IgD-negative memory B cell (primary cell): ENCODE results near the gene SENP2. TPM values are rescaled to one million over a fixed set of nuclear protein-coding genes. Genes with fewer than 3 reads are reported as not detected.

Source experiments
- H3K27ac Mint-ChIP-seq, 3 donors: one replicate each; pipeline ENCODE4 v1.8.0; 2020 to 2022; ENCODE audit warnings: mild to moderate bottlenecking in 3 of 3, mixed read lengths in 3 of 3, moderate library complexity in 1 of 3
- H3K27me3 Mint-ChIP-seq: one replicate; pipeline ENCODE4 v1.8.0; 2021; ENCODE audit warnings: mixed read lengths
- H3K36me3 Mint-ChIP-seq: one replicate; pipeline ENCODE4 v1.8.0; 2020; ENCODE audit warnings: mild to moderate bottlenecking, mixed read lengths
- H3K4me1 Mint-ChIP-seq, 3 donors: one replicate each; pipeline ENCODE4 v1.8.0; 2020 to 2022; ENCODE audit warnings: mixed read lengths in 3 of 3, mild to moderate bottlenecking in 1 of 3
- H3K4me3 Mint-ChIP-seq, 4 donors: one replicate each; pipeline ENCODE4 v1.8.0; 2020 to 2022; ENCODE audit warnings: mild to moderate bottlenecking in 4 of 4, mixed read lengths in 4 of 4, moderate library complexity in 3 of 4
- H3K9me3 Mint-ChIP-seq, 3 donors: one replicate each; pipeline ENCODE4 v1.8.0; 2020 to 2021; ENCODE audit warnings: mixed read lengths in 3 of 3, mild to moderate bottlenecking in 1 of 3
- polyA plus RNA-seq: library from polyadenylated mRNA; unstranded; fragments of 300-500 nt; fragmentation: Illumina TruSeq; gene quantifications from one replicate; pipeline ENCODE4 v1.2.3, GENCODE V29; 2021

The SENP2 gene
- polyA plus RNA-seq, 1 donor from 2014 or later, result 11.6 TPM

GRCh38 chr3:185647880-185648210 lies 61.8 kb downstream of the SENP2 start:
- peak overlapping the region in 1 of 4 donors; percentile 54 for H3K4me3 Mint-ChIP-seq
- peaks cover 11% of the 10 kb centered on the region for H3K27me3 Mint-ChIP-seq
- H3K27ac Mint-ChIP-seq, result no peak overlapping the region
- no peaks in the 10 kb centered on the region for H3K9me3 Mint-ChIP-seq
- no peaks in the 10 kb centered on the region for H3K36me3 Mint-ChIP-seq
- H3K4me1 Mint-ChIP-seq, result peaks cover 5 to 6% (median 5%) of the 10 kb centered on the region in 3 donors

- Mint-ChIP-seq H3K4me1 (peaks cover 5 to 6% (median 5%) of the 10 kb centered on the region in 3 donors), H3K4me3 (no peak overlapping the region), H3K36me3 (no peaks in the 10 kb centered on the region), H3K27me3 (peaks cover 11% of the 10 kb centered on the region), H3K9me3 (no peaks in the 10 kb centered on the region), H3K27ac (no peak overlapping the region)
These were observed 62.3 kb downstream of the SENP2 start for GRCh38 chr3:185648396-185648795.

- H3K36me3 Mint-ChIP-seq, result no peaks in the 10 kb centered on the region
- H3K9me3 Mint-ChIP-seq, result no peaks in the 10 kb centered on the region
- H3K27me3 Mint-ChIP-seq, result peaks cover 11% of the 10 kb centered on the region
- H3K27ac Mint-ChIP-seq, result no peak overlapping the region
- H3K4me3 Mint-ChIP-seq, result no peak overlapping the region
- peaks cover 5 to 6% (median 5%) of the 10 kb centered on the region in 3 donors for H3K4me1 Mint-ChIP-seq
These were observed 63.3 kb downstream of the SENP2 start for GRCh38 chr3:185649414-185649813.

GRCh38 chr3:185651971-185652370 lies 65.9 kb downstream of the SENP2 start:
- Mint-ChIP-seq H3K27me3 (peaks cover 6% of the 10 kb centered on the region), H3K36me3 (no peaks in the 10 kb centered on the region), H3K9me3 (no peaks in the 10 kb centered on the region), H3K27ac (no peak overlapping the region), H3K4me1 (peaks cover under 1 to 2% (median 1%) of the 10 kb centered on the region in 3 donors), H3K4me3 (no peak overlapping the region)

- Mint-ChIP-seq H3K27me3 (peaks cover 6% of the 10 kb centered on the region), H3K4me3 (no peak overlapping the region), H3K9me3 (no peaks in the 10 kb centered on the region), H3K36me3 (no peaks in the 10 kb centered on the region), H3K27ac (no peak overlapping the region), H3K4me1 (peaks cover 0 to 1% (median 0%) of the 10 kb centered on the region in 3 donors)
These were observed 68.1 kb downstream of the SENP2 start for GRCh38 chr3:185653949-185654757.

GRCh38 chr3:185654758-185655145 lies 68.7 kb downstream of the SENP2 start:
- peaks cover 6% of the 10 kb centered on the region for H3K27me3 Mint-ChIP-seq
- H3K27ac Mint-ChIP-seq, result no peak overlapping the region
- H3K9me3 Mint-ChIP-seq, result no peaks in the 10 kb centered on the region
- no peaks in the 10 kb centered on the region for H3K36me3 Mint-ChIP-seq
- H3K4me3 Mint-ChIP-seq, result no peak overlapping the region
- peaks cover 0 to 1% (median 0%) of the 10 kb centered on the region in 3 donors for H3K4me1 Mint-ChIP-seq

GRCh38 chr3:185655426-185656320 lies 69.6 kb downstream of the SENP2 start:
- Mint-ChIP-seq H3K4me3 (no peak overlapping the region), H3K9me3 (no peaks in the 10 kb centered on the region), H3K27me3 (peaks cover 8% of the 10 kb centered on the region), H3K4me1 (peaks cover 0 to 5% (median 1%) of the 10 kb centered on the region in 3 donors), H3K27ac (no peak overlapping the region), H3K36me3 (no peaks in the 10 kb centered on the region)

GRCh38 chr3:185656321-185656840 lies 70.3 kb downstream of the SENP2 start:
- no peaks in the 10 kb centered on the region for H3K36me3 Mint-ChIP-seq
- no peaks in the 10 kb centered on the region for H3K9me3 Mint-ChIP-seq
- H3K27me3 Mint-ChIP-seq, result peaks cover 10% of the 10 kb centered on the region
- H3K4me1 Mint-ChIP-seq, result peaks cover 0 to 5% (median 1%) of the 10 kb centered on the region in 3 donors
- no peak overlapping the region for H3K27ac Mint-ChIP-seq
- no peak overlapping the region for H3K4me3 Mint-ChIP-seq

GRCh38 chr3:185657211-185657610 lies 71.1 kb downstream of the SENP2 start:
- Mint-ChIP-seq H3K9me3 (no peaks in the 10 kb centered on the region), H3K36me3 (no peaks in the 10 kb centered on the region), H3K27ac (no peak overlapping the region), H3K27me3 (peaks cover 15% of the 10 kb centered on the region), H3K4me3 (no peak overlapping the region), H3K4me1 (peaks cover 0 to 5% (median 1%) of the 10 kb centered on the region in 3 donors)

- Mint-ChIP-seq H3K9me3 (no peaks in the 10 kb centered on the region), H3K27ac (no peak overlapping the region), H3K4me3 (peak overlapping the region in 1 of 4 donors; percentile 68), H3K27me3 (peaks cover 14% of the 10 kb centered on the region), H3K4me1 (peaks cover 0 to 5% (median 1%) of the 10 kb centered on the region in 3 donors), H3K36me3 (peaks cover under 1% of the 10 kb centered on the region)
These were observed 71.8 kb downstream of the SENP2 start for GRCh38 chr3:185657691-185658503.

GRCh38 chr3:185658504-185658912 lies 72.4 kb downstream of the SENP2 start:
- peaks cover 2% of the 10 kb centered on the region for H3K36me3 Mint-ChIP-seq
- H3K4me1 Mint-ChIP-seq, result peaks cover 0 to 5% (median 1%) of the 10 kb centered on the region in 3 donors
- H3K9me3 Mint-ChIP-seq, result no peaks in the 10 kb centered on the region
- no peak overlapping the region for H3K27ac Mint-ChIP-seq
- no peak overlapping the region for H3K4me3 Mint-ChIP-seq
- H3K27me3 Mint-ChIP-seq, result peaks cover 18% of the 10 kb centered on the region

GRCh38 chr3:185658943-185659342 lies 72.8 kb downstream of the SENP2 start:
- H3K36me3 Mint-ChIP-seq, result peaks cover 2% of the 10 kb centered on the region
- H3K4me1 Mint-ChIP-seq, result peaks cover 0 to 5% (median 1%) of the 10 kb centered on the region in 3 donors

GRCh38 chr3:185659942-185660921 lies 74.1 kb downstream of the SENP2 start:
- peaks cover 2% of the 10 kb centered on the region for H3K36me3 Mint-ChIP-seq
- H3K27me3 Mint-ChIP-seq, result peaks cover 25% of the 10 kb centered on the region
- peaks cover 0 to 5% (median 1%) of the 10 kb centered on the region in 3 donors for H3K4me1 Mint-ChIP-seq
- H3K27ac Mint-ChIP-seq, result no peak overlapping the region
- H3K9me3 Mint-ChIP-seq, result no peaks in the 10 kb centered on the region
- no peak overlapping the region for H3K4me3 Mint-ChIP-seq

More at GRCh38 chr3:185658943-185659342, 72.8 kb downstream of the SENP2 start:
- peak overlapping the region in 1 of 3 donors; percentile 39 for H3K27ac Mint-ChIP-seq
- H3K27me3 Mint-ChIP-seq, result peaks cover 19% of the 10 kb centered on the region
- H3K4me3 Mint-ChIP-seq, result no peak overlapping the region
- no peaks in the 10 kb centered on the region for H3K9me3 Mint-ChIP-seq
